Measurements from ENCODE around the gene MICB.
"Not testable (repeated sequence)": the region's sequence is repeated elsewhere in the genome, so short reads cannot be mapped to it uniquely, and the experiment has no call there.

DNA sequence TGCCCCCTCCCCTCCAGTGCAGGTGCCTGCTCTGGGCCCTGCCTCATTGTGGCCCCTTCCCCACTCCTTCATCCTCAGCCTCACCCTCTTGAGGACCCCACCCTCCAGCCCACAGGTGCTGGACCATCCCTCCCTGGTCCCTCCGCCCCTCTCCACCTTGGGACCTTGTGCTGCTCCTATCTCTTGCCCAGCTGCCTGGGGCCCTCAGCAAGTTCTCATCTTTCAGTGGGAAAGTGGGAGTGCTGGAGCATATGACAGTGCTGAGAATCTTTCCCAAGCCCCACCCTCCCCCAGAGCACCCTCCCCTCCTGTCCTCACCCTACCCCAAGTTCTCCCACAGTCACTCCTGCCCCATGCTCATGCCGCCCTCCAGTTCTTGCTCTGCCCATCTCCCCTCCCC is 1.7 kb downstream of the MICB start:
- not testable (repeated sequence) for TF ChIP-seq POLR2A, CTCF, POLR2AphosphoS5 (IDR thresholded peaks at IDR 0.05)
